GM23338 (cell line): Measurements from ENCODE around the gene AATF.

Experiments used
- CREB1 ChIP-seq: fragments of 250-450 bp; sonication (Bioruptor Pico); IDR thresholded peaks from 2 replicates; pipeline ENCODE4 v1.5.0; 2020; ENCODE audit warnings: low read depth, mild to moderate bottlenecking, moderate library complexity
- EZH2 ChIP-seq: fragments of 200-600 bp; sonication (generic); IDR thresholded peaks from one replicate; pipeline ENCODE4 v1.8.0; 2017; ENCODE audit warnings: antibody characterized with exemption, mild to moderate bottlenecking, low read depth; ENCODE audit not compliant: unreplicated experiment
- EZH2phosphoT487 ChIP-seq: fragments of 200-600 bp; sonication (generic); IDR thresholded peaks from one replicate; pipeline ENCODE4 v1.8.1; 2018; ENCODE audit warnings: antibody characterized with exemption; ENCODE audit not compliant: unreplicated experiment
- JUNB ChIP-seq: IDR thresholded peaks from one replicate; pipeline ENCODE4 v1.6.1; 2016; ENCODE audit warnings: antibody characterized with exemption; ENCODE audit not compliant: unreplicated experiment
- NANOG ChIP-seq: IDR thresholded peaks from 2 replicates; pipeline ENCODE4 v1.6.1; 2016; ENCODE audit warnings: antibody characterized with exemption, borderline replicate concordance
- POLR2AphosphoS5 ChIP-seq: IDR thresholded peaks from 2 replicates; pipeline ENCODE4 v1.6.1; 2016; ENCODE audit warnings: antibody characterized with exemption, low read depth
- STAT1 ChIP-seq: IDR thresholded peaks from one replicate; pipeline ENCODE4 v1.6.1; 2016; ENCODE audit warnings: antibody characterized with exemption; ENCODE audit not compliant: unreplicated experiment
- ZNF114 ChIP-seq: fragments of 250-450 bp; sonication (Bioruptor Pico); IDR thresholded peaks from 2 replicates; pipeline ENCODE4 v1.5.0; 2020; ENCODE audit warnings: mild to moderate bottlenecking, moderate library complexity
- ZNF331 ChIP-seq: fragments of 250-450 bp; sonication (Bioruptor Pico); IDR thresholded peaks from 2 replicates; pipeline ENCODE4 v1.5.0; 2020; ENCODE audit warnings: low read depth, mild to moderate bottlenecking, moderate library complexity
- TF ChIP-seq, protein P1 (sequence below), 2 experiments: fragments of 200-600 bp in 1 of 2; sonication (generic) in 1 of 2; conservative IDR thresholded peaks; 2 replicates each; pipeline versions ENCODE4 v1.5.1 to v1.6.1; 2016 to 2017; ENCODE audit warnings: antibody characterized with exemption in 2 of 2, low read depth in 2 of 2, mild to moderate bottlenecking in 2 of 2, moderate library complexity in 1 of 2
- TF ChIP-seq, protein P2 (sequence below): IDR thresholded peaks from one replicate; pipeline ENCODE4 v1.6.1; 2018; ENCODE audit warnings: antibody characterized with exemption; ENCODE audit not compliant: unreplicated experiment
- TF ChIP-seq, protein P3 (sequence below): IDR thresholded peaks from 2 replicates; pipeline ENCODE4 v1.6.1; 2016; ENCODE audit warnings: antibody characterized with exemption
- TF ChIP-seq, protein P4 (sequence below): fragments of 250-450 bp; sonication (Bioruptor Pico); IDR thresholded peaks from 2 replicates; pipeline ENCODE4 v1.5.0; 2020; ENCODE audit warnings: mild to moderate bottlenecking, moderate library complexity

DNA sequence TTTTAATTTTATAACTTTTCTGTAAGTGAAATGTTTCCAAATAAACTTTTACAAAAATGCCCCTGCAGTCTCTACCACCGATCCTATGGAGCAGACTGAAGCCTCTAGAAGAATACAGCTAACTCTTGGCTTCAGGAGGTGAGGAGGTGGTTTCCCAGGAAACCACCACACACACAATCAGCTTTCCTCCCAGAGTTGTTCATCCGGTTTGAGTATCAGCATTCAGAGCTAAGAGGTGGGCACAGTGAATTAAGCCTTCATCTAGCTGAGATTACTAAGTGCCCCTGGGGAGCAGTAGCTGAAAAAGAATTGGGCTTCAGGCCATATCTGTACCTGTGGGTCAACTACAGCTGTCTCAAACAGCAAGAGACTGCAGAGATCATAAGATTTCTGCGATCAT is 139.7 kb downstream of the AATF start:
- no peak for TF ChIP-seq EZH2
- TF ChIP-seq, protein P1, sequence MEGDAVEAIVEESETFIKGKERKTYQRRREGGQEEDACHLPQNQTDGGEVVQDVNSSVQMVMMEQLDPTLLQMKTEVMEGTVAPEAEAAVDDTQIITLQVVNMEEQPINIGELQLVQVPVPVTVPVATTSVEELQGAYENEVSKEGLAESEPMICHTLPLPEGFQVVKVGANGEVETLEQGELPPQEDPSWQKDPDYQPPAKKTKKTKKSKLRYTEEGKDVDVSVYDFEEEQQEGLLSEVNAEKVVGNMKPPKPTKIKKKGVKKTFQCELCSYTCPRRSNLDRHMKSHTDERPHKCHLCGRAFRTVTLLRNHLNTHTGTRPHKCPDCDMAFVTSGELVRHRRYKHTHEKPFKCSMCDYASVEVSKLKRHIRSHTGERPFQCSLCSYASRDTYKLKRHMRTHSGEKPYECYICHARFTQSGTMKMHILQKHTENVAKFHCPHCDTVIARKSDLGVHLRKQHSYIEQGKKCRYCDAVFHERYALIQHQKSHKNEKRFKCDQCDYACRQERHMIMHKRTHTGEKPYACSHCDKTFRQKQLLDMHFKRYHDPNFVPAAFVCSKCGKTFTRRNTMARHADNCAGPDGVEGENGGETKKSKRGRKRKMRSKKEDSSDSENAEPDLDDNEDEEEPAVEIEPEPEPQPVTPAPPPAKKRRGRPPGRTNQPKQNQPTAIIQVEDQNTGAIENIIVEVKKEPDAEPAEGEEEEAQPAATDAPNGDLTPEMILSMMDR (conservative IDR thresholded peaks at IDR 0.05; ENCODE audit: low read depth in 2 of 2) = no peak
- no peak for TF ChIP-seq EZH2phosphoT487
- no peak for TF ChIP-seq CREB1 (CRISPR knock-in tag)
- TF ChIP-seq, protein P2, sequence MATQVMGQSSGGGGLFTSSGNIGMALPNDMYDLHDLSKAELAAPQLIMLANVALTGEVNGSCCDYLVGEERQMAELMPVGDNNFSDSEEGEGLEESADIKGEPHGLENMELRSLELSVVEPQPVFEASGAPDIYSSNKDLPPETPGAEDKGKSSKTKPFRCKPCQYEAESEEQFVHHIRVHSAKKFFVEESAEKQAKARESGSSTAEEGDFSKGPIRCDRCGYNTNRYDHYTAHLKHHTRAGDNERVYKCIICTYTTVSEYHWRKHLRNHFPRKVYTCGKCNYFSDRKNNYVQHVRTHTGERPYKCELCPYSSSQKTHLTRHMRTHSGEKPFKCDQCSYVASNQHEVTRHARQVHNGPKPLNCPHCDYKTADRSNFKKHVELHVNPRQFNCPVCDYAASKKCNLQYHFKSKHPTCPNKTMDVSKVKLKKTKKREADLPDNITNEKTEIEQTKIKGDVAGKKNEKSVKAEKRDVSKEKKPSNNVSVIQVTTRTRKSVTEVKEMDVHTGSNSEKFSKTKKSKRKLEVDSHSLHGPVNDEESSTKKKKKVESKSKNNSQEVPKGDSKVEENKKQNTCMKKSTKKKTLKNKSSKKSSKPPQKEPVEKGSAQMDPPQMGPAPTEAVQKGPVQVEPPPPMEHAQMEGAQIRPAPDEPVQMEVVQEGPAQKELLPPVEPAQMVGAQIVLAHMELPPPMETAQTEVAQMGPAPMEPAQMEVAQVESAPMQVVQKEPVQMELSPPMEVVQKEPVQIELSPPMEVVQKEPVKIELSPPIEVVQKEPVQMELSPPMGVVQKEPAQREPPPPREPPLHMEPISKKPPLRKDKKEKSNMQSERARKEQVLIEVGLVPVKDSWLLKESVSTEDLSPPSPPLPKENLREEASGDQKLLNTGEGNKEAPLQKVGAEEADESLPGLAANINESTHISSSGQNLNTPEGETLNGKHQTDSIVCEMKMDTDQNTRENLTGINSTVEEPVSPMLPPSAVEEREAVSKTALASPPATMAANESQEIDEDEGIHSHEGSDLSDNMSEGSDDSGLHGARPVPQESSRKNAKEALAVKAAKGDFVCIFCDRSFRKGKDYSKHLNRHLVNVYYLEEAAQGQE = no peak
- TF ChIP-seq ZNF114 (CRISPR knock-in tag) = no peak
- no peak for TF ChIP-seq POLR2AphosphoS5
- TF ChIP-seq, protein P3, sequence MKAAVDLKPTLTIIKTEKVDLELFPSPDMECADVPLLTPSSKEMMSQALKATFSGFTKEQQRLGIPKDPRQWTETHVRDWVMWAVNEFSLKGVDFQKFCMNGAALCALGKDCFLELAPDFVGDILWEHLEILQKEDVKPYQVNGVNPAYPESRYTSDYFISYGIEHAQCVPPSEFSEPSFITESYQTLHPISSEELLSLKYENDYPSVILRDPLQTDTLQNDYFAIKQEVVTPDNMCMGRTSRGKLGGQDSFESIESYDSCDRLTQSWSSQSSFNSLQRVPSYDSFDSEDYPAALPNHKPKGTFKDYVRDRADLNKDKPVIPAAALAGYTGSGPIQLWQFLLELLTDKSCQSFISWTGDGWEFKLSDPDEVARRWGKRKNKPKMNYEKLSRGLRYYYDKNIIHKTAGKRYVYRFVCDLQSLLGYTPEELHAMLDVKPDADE = no peak
- no peak for TF ChIP-seq JUNB
- TF ChIP-seq, protein P4, sequence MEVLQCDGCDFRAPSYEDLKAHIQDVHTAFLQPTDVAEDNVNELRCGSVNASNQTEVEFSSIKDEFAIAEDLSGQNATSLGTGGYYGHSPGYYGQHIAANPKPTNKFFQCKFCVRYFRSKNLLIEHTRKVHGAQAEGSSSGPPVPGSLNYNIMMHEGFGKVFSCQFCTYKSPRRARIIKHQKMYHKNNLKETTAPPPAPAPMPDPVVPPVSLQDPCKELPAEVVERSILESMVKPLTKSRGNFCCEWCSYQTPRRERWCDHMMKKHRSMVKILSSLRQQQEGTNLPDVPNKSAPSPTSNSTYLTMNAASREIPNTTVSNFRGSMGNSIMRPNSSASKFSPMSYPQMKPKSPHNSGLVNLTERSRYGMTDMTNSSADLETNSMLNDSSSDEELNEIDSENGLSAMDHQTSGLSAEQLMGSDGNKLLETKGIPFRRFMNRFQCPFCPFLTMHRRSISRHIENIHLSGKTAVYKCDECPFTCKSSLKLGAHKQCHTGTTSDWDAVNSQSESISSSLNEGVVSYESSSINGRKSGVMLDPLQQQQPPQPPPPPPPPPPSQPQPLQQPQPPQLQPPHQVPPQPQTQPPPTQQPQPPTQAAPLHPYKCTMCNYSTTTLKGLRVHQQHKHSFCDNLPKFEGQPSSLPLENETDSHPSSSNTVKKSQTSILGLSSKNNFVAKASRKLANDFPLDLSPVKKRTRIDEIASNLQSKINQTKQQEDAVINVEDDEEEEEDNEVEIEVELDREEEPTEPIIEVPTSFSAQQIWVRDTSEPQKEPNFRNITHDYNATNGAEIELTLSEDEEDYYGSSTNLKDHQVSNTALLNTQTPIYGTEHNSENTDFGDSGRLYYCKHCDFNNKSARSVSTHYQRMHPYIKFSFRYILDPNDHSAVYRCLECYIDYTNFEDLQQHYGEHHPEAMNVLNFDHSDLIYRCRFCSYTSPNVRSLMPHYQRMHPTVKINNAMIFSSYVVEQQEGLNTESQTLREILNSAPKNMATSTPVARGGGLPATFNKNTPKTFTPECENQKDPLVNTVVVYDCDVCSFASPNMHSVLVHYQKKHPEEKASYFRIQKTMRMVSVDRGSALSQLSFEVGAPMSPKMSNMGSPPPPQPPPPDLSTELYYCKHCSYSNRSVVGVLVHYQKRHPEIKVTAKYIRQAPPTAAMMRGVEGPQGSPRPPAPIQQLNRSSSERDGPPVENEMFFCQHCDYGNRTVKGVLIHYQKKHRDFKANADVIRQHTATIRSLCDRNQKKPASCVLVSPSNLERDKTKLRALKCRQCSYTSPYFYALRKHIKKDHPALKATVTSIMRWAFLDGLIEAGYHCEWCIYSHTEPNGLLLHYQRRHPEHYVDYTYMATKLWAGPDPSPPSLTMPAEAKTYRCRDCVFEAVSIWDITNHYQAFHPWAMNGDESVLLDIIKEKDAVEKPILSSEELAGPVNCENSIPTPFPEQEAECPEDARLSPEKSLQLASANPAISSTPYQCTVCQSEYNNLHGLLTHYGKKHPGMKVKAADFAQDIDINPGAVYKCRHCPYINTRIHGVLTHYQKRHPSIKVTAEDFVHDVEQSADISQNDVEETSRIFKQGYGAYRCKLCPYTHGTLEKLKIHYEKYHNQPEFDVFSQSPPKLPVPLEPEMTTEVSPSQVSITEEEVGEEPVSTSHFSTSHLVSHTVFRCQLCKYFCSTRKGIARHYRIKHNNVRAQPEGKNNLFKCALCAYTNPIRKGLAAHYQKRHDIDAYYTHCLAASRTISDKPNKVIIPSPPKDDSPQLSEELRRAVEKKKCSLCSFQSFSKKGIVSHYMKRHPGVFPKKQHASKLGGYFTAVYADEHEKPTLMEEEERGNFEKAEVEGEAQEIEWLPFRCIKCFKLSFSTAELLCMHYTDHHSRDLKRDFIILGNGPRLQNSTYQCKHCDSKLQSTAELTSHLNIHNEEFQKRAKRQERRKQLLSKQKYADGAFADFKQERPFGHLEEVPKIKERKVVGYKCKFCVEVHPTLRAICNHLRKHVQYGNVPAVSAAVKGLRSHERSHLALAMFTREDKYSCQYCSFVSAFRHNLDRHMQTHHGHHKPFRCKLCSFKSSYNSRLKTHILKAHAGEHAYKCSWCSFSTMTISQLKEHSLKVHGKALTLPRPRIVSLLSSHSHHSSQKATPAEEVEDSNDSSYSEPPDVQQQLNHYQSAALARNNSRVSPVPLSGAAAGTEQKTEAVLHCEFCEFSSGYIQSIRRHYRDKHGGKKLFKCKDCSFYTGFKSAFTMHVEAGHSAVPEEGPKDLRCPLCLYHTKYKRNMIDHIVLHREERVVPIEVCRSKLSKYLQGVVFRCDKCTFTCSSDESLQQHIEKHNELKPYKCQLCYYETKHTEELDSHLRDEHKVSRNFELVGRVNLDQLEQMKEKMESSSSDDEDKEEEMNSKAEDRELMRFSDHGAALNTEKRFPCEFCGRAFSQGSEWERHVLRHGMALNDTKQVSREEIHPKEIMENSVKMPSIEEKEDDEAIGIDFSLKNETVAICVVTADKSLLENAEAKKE (CRISPR knock-in tag) = no peak
- TF ChIP-seq NANOG = no peak
- no peak for TF ChIP-seq ZNF331
- no peak for TF ChIP-seq STAT1
